GM19438 (cell line): Measurements from ENCODE around the gene GDF15.
"Not testable (repeated sequence)": the region's sequence is repeated elsewhere in the genome, so short reads cannot be mapped to it uniquely, and the experiment has no call there.

Source experiments
- ATAC-seq: cut with Tn5 transposase; IDR thresholded peaks from one replicate; pipeline ENCODE4 v1.9.1; 2021; ENCODE audit warnings: low read depth; ENCODE audit not compliant: unreplicated experiment

GDF15 gene

DNA sequence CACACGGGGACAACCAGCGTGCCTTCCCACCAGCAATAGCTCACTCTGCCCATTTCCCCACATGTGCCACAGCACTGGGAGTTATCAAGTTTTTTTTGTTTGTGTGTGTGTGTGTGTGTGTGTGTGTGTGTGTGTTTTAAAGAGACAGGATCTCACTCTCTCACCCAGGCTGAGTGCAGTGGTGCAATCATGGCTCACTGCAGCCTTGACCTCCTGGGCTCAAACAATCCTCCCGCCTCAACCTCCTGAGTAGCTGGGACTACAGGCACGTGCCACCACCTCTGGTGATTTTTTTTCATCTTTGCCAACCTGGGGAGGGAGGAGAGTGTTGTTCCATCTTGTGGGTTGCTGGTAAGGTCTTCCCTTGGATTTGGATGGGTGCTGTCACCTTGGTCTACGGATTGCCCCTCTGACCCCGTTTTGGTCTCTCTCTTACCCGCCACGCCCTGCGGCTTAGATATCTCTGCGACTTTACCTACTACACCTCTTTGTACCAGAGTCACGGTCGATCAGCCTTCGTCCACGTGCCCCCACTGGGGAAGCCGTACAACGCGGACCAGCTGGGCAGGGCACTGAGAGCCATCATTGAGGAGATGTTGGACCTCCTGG lies 22.9 kb upstream of the GDF15 start:
- ATAC-seq: no peak

DNA sequence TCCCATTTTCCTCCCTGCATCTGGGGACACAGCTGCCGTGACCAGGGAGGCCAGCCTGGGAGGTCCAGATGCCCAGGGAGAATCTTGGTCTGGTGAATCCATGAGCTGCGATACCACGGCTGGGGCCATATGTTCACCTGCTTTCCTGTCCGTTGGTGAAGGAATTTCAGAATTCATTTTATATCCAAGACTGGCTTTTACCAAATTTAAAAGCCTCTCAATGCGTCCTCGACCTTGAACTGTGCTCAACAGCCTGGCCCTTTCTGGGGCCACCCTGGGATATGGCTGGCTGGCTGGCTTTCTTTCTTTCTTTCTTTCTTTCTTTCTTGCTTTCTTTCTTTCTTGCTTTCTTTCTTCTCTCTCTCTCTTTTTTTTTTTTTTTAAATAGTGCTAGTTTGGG lies 22.2 kb upstream of the GDF15 start:
- ATAC-seq: no peak

DNA sequence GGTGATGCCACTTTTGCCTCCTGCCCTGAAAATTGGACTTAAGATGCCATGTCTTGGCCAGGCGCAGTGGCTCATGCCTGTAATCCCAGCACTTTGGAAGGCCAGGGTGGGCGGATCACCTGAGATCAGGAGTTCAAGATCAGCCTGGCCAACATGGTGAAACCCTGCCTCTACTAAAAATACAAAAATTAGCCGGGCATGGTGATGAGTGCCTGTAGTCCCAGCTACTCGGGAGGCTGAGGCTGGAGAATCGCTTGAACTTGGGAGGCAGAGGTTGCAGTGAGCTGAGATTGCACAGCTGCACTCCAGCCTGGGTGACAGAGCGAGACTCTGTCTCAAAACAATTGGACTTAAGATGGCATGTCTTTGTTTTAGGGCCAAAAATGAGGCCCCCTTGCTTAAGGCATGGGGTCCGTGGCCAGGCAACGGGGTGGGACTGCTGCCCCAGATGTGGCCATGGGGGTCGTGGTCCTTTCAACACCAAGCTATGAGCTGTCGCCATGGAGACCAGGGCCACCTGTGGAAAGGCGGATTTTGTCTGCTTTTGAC lies 21.6 kb upstream of the GDF15 start:
- not testable (repeated sequence) for ATAC-seq

DNA sequence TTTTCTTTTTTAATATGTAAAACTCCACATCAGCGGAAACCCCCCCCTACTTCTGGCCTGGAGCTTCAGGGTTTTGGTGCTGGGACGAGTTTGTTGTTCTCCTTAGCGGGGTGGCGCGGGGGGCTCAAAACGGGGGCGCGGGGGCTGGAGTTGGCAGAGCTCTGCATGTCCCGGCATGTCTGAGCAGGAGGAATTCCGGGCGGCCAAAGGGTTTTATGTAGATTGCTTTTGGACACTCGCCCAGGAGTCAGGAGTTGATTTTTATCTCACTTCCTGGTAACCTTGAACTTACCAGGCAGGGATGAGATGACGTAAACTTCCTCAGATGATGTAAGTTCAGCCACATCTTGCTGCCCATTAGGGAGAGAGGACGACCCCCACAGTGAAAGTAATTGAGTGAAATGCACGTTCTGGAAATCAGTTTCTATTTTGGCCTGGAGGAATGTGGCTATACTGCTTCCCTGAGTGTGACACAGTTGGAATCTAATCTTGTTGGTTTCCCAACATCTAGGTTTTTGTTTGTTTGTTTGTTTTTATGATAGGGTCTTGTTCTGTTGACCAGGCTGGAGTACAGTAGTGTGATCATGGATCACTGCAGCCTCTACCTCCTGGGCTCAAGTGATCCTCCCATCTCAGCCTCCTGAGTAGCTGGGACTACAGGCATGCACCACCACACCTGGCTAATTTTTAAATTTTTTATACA lies 21.0 kb upstream of the GDF15 start:
- no peak for ATAC-seq

DNA sequence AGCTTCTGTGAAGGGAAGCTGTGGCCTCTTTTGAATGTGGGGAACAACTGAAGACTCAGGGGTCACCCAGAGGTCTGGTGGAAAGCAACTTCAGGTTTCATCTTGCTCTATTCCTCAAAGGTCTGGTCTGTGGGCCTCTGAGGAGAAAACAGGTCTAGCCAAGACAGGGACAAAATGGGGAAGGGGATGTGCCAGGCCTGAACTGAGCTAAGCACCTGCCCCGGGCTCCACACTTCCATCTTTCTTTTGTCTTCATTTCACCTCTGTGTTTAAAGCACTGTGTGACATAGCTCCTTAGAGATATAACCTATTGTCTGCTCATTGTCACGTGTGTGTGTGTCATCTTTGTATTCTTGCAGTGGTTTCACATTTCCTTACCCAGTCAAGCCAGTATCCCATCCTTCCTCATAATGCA lies 19.9 kb upstream of the GDF15 start:
- ATAC-seq: no peak

DNA sequence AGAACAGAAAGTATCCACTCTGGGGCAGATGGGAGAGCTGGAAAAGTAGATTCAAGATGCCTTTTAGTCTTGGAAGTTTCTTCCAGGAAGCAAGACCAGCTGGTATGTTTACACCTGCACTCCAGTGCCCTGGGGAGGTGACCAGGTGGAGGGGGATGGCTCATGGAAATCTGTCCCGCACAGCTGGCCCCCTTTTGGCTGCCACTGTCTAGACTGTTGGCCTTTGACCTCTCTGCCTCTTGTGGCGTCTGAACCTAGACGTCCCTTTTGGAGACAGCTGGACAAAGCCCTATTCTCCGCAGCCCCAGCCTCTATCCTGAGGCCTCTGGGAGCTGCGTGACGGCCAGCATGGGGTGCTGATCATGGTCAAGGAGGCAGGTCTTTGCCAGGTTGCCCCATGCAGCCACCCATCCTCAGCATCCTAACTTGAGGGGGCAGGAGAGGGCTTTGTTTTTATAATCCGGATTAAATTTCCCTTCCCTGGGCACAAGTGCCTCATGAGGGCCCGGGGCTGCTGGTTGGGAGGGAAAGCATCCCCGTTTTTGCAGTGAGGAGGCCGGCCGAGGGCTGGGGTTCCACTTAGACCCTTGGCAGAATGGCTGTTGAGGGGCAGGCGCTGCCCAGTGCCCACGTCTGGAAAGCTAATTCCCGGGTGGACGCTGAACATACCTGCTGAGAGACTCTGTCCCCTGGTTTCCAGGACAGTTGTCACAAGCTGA lies 17.3 kb upstream of the GDF15 start:
- no peak for ATAC-seq

DNA sequence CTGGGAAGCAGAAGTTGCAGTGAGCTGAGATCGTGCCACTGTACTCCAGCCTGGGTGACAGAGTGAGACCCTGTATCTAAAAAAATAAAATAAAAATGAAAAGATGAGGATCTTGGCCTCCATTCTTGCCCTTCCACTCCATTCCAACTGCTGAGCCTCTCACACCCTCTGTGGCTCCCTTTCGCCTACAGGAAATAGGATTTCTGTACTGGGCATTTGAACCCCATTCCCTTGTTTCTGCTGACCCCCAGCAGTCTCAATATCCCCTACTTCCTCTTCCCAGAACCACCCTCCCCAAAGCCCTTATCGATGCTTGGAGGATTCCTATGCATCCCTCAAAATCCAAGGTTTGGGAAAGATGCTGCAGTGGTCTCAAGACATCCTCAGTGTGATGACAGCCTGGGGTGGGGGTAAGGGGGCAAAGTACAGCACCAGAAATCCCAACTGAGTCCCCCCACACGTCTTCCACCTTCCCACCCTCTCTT lies 12.5 kb upstream of the GDF15 start:
- ATAC-seq: no peak

DNA sequence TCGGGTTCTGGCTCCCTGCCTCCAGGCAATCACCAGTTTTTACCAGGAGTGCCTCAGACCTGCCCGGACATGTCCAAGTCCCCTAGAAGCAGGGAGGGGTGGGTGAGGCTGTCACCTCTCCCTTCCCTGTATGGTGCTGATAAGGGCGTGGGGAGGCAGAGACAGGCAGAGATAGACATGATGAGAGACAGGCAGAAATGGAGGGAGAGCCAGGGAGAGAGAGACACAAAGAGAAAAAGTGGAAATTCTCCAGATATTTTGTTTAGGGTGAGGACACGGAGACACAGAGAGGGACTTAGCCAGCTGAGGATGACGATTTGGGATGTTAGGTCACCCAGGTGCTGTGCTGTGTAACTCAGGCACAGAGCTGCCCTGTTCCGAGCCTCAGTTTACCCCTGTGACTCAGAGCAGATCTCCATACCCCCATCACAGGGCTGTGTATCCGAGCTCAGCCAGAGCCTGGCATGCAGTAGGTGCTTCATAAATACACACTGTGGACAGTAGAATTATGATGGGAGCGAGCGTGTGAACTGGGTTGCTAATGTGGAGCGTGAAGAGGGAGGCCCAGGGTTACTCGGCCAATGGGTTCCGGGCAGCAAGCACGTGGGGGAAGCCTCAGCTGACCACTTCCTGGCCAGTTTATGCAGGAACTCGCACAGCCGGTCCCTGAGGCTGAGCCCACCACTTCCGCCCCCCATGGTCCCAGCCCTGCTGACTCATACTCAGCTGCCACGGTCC lies 11.9 kb upstream of the GDF15 start:
- ATAC-seq: peak; percentile 74

DNA sequence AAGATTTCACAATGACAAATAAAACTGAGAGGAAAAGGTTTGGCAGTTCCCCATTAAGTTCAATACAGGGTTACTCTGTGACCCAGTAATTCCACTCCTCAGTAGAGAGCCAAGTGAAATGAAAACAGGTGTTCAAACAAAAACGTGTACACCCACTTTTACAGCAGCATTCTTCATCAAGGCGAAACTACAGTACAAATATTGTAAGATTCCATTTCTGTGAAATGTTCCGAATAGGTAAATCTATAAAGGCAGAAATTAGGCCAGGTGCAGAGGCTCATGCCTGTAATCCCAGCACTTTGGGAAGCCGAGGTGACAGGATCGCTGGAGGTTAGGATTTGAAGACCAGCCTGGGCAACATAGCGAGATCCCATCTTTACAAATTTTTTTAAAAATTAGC lies 8.9 kb upstream of the GDF15 start:
- ATAC-seq: no peak

DNA sequence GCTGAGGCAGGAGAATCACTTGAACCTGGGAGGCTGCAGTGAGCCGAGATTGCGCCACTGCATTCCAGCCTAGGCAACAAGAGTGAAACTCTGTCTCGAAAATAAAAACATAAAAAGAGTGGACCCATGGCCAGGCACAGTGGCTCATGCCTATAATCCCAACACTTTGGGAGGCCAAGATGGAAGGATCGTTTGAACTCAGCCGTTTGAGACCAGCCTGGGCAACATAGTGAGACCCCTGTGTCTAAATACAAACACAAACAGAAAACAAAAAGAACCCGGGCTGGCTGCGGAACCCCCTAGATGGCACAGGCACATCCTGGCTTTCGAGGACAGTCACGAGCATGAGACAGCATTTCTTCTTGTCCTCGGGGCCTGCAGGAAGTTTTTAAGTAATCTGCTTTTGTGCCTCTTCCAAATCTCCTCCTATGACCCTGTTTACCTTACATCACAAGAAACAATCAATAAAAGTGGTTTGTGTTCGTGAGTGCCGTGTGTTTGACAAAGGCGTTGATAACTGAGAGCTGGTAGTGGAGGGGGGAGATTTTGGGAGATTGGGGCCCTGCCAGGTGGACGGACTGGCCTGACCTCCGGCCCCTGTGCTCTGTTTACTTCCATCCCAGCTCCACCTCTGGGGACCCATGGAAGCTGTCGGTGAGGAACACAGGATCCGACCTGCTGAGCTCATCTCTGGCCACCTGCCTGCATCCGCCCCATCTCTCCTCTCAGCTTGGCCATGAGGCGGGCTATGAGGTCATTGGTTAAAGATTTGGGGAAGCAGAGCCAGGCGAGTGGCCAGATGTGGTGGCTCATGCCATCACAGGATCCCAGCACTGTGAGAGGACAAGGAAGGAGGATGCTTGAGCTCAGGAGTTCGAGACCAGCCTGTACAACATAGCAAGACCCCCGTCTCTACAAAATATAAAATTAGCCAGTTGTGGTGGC lies 5.9 kb upstream of the GDF15 start:
- no peak for ATAC-seq

DNA sequence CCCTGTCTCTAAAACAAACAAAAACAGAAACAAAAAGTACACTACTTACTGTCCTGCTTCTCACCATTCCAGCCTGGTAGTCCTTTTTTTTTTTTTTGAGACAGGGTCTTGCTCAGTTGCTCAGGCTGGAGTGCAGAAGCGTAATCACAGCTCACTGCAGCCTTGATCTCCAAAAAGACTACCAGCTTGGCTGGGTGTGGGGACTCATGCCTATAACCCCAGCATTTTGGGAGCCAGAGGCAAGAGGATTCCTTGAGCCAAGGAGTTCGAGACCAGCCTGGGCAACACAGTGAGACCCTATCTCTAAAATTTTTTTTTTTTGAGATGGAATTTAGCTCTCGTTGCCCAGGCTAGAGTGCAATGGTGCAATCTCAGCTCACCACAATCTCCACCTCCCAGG lies 5.1 kb upstream of the GDF15 start:
- no peak for ATAC-seq

DNA sequence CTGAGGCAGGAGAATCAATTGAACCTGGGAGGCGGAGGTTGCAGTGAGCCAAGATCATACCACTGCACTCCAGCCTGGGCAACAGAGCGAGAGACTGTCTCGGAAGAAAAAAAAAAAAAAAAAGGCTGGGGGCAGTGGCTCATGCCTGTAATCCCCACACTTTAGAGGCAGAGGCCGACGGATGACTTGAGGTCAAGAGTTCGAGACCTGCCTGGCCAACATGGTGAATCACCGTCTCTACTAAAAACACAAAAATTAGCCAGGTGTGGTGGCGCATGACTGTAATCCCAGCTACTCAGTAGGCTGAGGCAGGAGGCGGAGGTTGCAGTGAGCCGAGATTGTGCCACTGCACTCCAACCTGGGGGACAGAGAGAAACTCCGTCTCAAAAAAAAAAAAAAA lies 2.3 kb upstream of the GDF15 start:
- not testable (repeated sequence) for ATAC-seq

DNA sequence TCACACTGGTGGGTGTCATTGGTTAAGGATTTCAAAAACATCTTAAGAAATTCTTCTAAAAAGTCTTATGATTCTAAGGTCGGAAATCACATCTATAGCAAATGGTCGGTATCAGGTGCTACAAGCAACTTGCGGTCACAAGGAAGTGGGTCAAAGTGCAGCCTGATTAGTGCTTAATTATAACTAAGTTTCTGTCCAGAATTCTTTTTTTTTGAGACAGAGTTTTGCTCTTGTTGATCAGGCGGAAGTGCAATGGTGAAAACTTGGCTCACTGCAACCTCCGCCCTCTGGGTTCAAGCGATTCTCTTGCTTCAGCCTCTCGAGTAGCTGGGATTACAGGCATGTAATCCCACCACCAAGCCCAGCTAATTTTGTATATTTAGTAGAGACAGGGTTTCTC lies 1.2 kb upstream of the GDF15 start:
- no peak for ATAC-seq

DNA sequence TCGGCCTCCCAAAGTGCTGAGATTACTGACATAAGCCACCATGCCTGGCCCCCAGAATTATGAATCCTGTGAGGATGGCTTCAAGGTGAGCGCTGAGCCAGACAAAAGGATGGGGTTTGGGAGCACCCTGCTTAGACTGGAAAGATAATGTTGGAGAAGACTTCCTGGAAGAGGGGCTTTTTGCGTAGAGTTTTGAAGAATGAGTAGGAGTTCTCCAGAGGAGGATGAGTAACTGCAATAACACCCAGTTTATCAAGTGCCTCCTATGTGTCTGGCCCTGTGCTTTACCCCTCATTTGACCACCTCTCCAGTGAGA lies 641 bp upstream of the GDF15 start:
- ATAC-seq: no peak

DNA sequence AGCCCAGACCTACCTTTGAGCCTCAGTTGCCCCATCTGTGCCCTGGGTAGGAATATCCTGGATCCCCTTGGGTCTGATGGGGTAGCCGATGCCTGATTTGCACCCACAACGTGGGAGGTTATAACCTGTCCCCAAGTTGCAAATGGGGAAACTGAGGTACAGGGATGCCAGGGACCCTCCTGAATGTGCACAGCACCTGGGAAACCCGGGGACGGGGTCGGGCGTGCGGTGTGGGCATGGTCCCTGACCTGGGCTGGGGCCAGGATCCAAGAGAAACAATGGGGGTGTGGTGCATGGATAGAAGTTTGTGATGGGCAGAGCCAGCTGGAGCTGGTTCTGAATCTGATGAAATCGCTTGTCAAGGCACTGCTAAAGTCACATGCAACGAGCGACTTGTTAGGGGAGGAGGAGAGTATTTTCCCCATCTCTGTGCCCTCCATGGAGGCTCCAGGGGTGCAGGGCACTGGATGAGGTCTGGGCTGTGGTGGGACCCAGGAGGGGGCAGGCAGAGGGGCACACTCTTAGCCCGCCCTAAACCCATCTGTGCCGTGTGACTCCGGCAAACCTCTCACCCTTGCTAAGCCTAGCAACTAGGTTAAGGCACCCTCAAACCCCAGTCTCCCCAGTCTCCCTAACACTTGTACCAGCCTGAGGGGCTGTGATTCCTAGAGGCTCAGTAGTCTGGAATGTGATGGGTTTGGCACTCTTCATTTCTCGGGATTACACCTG lies 749 bp downstream of the GDF15 start:
- ATAC-seq: no peak

DNA sequence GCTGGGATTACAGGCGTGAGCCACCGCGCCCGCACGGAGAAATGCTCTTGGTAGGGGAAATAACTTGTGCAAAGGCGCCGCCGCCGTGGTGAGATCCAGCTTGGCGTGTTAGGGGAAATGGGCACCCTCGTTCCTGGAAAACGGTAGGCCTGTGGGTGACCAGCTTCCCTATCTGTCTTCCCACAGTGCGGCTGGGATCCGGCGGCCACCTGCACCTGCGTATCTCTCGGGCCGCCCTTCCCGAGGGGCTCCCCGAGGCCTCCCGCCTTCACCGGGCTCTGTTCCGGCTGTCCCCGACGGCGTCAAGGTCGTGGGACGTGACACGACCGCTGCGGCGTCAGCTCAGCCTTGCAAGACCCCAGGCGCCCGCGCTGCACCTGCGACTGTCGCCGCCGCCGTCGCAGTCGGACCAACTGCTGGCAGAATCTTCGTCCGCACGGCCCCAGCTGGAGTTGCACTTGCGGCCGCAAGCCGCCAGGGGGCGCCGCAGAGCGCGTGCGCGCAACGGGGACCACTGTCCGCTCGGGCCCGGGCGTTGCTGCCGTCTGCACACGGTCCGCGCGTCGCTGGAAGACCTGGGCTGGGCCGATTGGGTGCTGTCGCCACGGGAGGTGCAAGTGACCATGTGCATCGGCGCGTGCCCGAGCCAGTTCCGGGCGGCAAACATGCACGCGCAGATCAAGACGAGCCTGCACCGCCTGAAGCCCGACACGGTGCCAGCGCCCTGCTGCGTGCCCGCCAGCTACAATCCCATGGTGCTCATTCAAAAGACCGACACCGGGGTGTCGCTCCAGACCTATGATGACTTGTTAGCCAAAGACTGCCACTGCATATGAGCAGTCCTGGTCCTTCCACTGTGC lies 2.4 kb downstream of the GDF15 start:
- peak; percentile 63 for ATAC-seq

DNA sequence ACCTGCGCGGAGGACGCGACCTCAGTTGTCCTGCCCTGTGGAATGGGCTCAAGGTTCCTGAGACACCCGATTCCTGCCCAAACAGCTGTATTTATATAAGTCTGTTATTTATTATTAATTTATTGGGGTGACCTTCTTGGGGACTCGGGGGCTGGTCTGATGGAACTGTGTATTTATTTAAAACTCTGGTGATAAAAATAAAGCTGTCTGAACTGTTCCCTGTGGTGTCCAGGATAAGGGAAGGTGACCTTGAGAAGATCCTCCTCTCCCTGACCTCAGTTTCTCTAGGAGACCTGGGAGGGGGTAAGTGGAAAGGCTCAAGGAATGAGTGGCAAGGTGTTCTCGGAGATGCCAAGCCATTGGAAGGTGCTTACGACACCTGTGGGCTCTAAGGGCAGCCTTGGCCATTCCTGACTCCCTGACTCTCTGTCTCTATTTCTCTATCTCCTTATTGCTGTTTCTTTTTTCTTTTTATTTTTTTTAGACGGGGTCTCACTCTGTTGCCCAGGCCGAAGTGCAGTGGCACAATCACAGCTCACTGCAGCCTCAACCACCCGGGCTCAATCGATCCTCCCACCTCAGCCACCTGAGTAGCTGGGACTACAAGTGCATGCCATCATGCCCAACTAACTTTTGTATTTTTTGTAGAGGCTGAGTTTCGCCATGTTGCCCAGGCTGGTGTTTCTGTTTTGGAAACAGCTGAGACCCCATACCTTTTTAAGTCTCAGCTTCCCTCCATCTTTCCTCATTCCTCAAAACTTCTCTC lies 3.2 kb downstream of the GDF15 start:
- no peak for ATAC-seq

DNA sequence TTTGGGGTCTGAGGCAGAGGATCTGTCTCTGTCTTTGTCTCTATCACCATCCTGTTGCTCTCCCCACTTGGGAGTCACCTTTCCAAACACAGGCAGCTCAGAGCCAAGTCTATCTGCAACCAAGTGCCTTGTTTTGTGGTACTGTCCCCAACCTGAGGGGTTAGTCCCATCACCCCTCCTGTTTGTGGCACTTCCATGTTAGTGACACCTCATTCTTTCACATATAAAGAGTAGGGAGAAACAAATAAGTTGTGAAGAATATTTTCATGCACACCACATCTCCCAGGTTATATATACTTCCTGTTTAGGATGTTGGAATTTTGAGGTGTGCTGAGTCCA lies 3.7 kb downstream of the GDF15 start:
- no peak for ATAC-seq
